ENCODE data around the gene SLC15A1.
A peak's percentile ranks its signal among the peaks of the same experiment; 100 is the strongest.

SLC15A1 gene

GRCh38 chr13:98776644-98777043, 24.2 kb upstream of the SLC15A1 start:
- ChIA-PET POLR2A (no interaction called here), CTCF (no interaction called here)
- no peak overlapping the region for H3K4me3 ChIP-seq (ENCODE audit: low read depth, low read length)

GRCh38 chr13:98775844-98776598, 23.5 kb upstream of the SLC15A1 start:
- Histone ChIP-seq H3K27ac (ENCODE audit: extremely low read depth, low read depth, low read length) (no peak overlapping the region), H3K36me3 (ENCODE audit: control insufficient read depth in 2 of 2, insufficient read depth in 1 of 2, low read length in 2 of 2) (no peaks in the 10 kb centered on the region), H3K4me1 (ENCODE audit: control insufficient read depth, insufficient read depth, low read length) (no peaks in the 10 kb centered on the region), H3K9me3 (ENCODE audit: control insufficient read depth, insufficient read depth, low read depth, low read length) (no peaks in the 10 kb centered on the region), H3K4me3 (ENCODE audit: low read depth, low read length) (no peak overlapping the region)
- POLR2A ChIA-PET, result no interaction called here
- CTCF ChIA-PET, result no interaction called here
- TF ChIP-seq ZNF335 (tag by site-specific recombination; conservative IDR thresholded peaks at IDR 0.05), result no peak
- no peak for TF ChIP-seq GLI2 (tag by site-specific recombination; IDR thresholded peaks at IDR 0.05; ENCODE audit: borderline replicate concordance, low read depth)
- peak; percentile 80 for TF ChIP-seq ZFP69B (tag by site-specific recombination; IDR thresholded peaks at IDR 0.05)
- TF ChIP-seq ZNF692 (tag by site-specific recombination; IDR thresholded peaks at IDR 0.05), result peak; percentile 71
- no peak for TF ChIP-seq ZNF600 (tag by site-specific recombination; IDR thresholded peaks at IDR 0.05)
- TF ChIP-seq ZBTB20 (tag by site-specific recombination; IDR thresholded peaks at IDR 0.05), result no peak
- no peak for TF ChIP-seq ZNF138 (tag by site-specific recombination; IDR thresholded peaks at IDR 0.05; ENCODE audit: borderline replicate concordance)
- no peak for TF ChIP-seq ZNF561 (tag by site-specific recombination; IDR thresholded peaks at IDR 0.05; ENCODE audit: borderline replicate concordance)
- TF ChIP-seq HOXA7 (CRISPR knock-in tag; IDR thresholded peaks at IDR 0.05; ENCODE audit: borderline replicate concordance), result no peak
- TF ChIP-seq AEBP2 (tag by site-specific recombination; IDR thresholded peaks at IDR 0.05; ENCODE audit: borderline replicate concordance), result no peak
- TF ChIP-seq ZSCAN16 (tag by site-specific recombination; IDR thresholded peaks at IDR 0.05), result no peak

More at GRCh38 chr13:98776644-98777043, 24.2 kb upstream of the SLC15A1 start:
- Histone ChIP-seq H3K9me3 (ENCODE audit: control insufficient read depth, insufficient read depth, low read depth, low read length) (no peaks in the 10 kb centered on the region), H3K36me3 (ENCODE audit: control insufficient read depth in 2 of 2, insufficient read depth in 1 of 2, low read length in 2 of 2) (no peaks in the 10 kb centered on the region), H3K4me1 (ENCODE audit: control insufficient read depth, insufficient read depth, low read length) (no peaks in the 10 kb centered on the region), H3K27ac (ENCODE audit: extremely low read depth, low read depth, low read length) (no peak overlapping the region)
- TF ChIP-seq ZNF148 (tag by site-specific recombination; IDR thresholded peaks at IDR 0.05; ENCODE audit: borderline replicate concordance) (no peak), SCRT1 (tag by site-specific recombination; IDR thresholded peaks at IDR 0.05; ENCODE audit: borderline replicate concordance) (no peak), EGR2 (tag by site-specific recombination; IDR thresholded peaks at IDR 0.05; ENCODE audit: low read depth) (no peak), ZNF585B (tag by site-specific recombination; IDR thresholded peaks at IDR 0.05) (no peak), ZFP41 (tag by site-specific recombination; IDR thresholded peaks at IDR 0.05; ENCODE audit: borderline replicate concordance) (no peak)

- Histone ChIP-seq H3K27ac (ENCODE audit: extremely low read depth, low read depth, low read length) (no peak overlapping the region), H3K4me3 (ENCODE audit: low read depth, low read length) (no peak overlapping the region), H3K4me1 (ENCODE audit: control insufficient read depth, insufficient read depth, low read length) (no peaks in the 10 kb centered on the region), H3K9me3 (ENCODE audit: control insufficient read depth, insufficient read depth, low read depth, low read length) (no peaks in the 10 kb centered on the region), H3K36me3 (ENCODE audit: control insufficient read depth in 2 of 2, insufficient read depth in 1 of 2, low read length in 2 of 2) (no peaks in the 10 kb centered on the region)
- POLR2A ChIA-PET, result no interaction called here
- CTCF ChIA-PET, result interaction anchor here (0.9 kb wide), 1 partner anchor 161 kb away, joined by 3 read pairs; no protein-coding TSS in a partner anchor
- no peak for TF ChIP-seq ZNF157 (tag by site-specific recombination; IDR thresholded peaks at IDR 0.05)
- no peak for TF ChIP-seq ZNF114 (tag by site-specific recombination; IDR thresholded peaks at IDR 0.05)
- TF ChIP-seq ZNF704 (tag by site-specific recombination; IDR thresholded peaks at IDR 0.05), result no peak
- TF ChIP-seq ZNF473 (tag by site-specific recombination; IDR thresholded peaks at IDR 0.05), result no peak
- TF ChIP-seq ZNF223 (tag by site-specific recombination; IDR thresholded peaks at IDR 0.05), result no peak
- TF ChIP-seq ZNF549 (tag by site-specific recombination; IDR thresholded peaks at IDR 0.05), result no peak
- no peak for TF ChIP-seq ZNF433 (tag by site-specific recombination; IDR thresholded peaks at IDR 0.05; ENCODE audit: low read depth)
- TF ChIP-seq ZNF785 (tag by site-specific recombination; IDR thresholded peaks at IDR 0.05), result no peak
Observed at GRCh38 chr13:98775386-98775785, 22.9 kb upstream of the SLC15A1 start.

All from HEK293 (cell line).